Measurements from ENCODE around the gene C17orf58. TPM values are rescaled to one million over a fixed set of nuclear protein-coding genes. Genes with fewer than 3 reads are reported as not detected.

The C17orf58 gene
- 16.7 to 18.5 TPM (median 17.2 TPM) in 5 replicates for total RNA-seq (2022; extraction: Qiagen RNA extraction)

GRCh38 chr17:67996301-67997171 lies at the start of gene C17orf58:
TSS of gene C17orf58 (minus strand) at chr17:67996469. CDS start at chr17:67996198, 271 bp downstream.

DNA sequence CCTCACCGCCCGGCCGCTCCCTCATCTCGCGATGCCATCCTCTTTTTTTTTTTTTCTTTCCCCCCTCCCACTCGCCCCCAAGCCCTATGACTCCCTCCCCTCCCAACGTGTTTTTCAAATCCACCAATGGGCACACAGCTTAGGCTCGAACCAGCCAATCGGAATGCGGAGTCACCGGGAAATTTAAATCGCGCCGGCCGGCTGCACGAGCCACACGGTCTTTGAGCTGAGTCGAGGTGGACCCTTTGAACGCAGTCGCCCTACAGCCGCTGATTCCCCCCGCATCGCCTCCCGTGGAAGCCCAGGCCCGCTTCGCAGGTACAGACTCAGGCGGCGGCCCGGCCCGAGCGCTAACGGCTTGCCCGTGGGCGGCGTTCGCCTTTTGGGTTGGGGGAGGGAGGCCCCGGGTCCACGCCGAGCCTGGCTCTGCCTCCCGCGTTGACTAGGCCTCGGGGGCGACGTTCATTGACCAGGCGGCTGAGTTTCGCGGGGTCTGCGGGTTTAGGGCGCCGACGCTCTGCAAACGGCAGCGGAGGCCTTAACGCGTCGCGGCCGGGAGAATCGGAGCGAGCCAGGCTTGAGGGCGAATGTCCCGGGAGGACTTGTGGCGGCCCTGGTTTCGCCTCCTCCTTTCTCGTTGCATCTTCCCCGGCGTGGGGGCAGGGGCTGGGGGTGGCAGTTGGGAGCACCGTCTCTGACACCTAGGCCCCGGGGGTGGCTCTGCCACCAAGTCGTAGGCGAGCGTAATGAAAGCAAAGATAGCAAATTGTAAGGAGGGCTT lies 39.4 kb upstream of the C17orf58 start, which contains the start of gene KPNA2:
TSS of gene KPNA2 (plus strand) at position 213 of the 781 bp plus-strand sequence. CDS start 1,398 bp downstream, outside the sequence.

Other genes with a start within 250 kb of the C17orf58 start
- gene BPTF, start 171.0 kb downstream of the C17orf58 start, total RNA-seq (2022; extraction: Qiagen RNA extraction), result 35.3 to 52.6 TPM (median 47.7 TPM) in 5 replicates
- gene KPNA2, start 39.3 kb upstream of the C17orf58 start, total RNA-seq (2022; extraction: Qiagen RNA extraction), result 460 to 498 TPM (median 482 TPM) in 5 replicates